Pulmonary artery endothelial cell (primary cell): ENCODE measurements around the gene EHMT1. TPM values are rescaled to one million over a fixed set of nuclear protein-coding genes. Genes with fewer than 3 reads are reported as not detected.

ENCODE experiments used
- DNase-seq: peaks from one replicate; pipeline ENCODE4 v3.0.0-alpha.2; 2011; ENCODE audit warnings: low read depth, low spot score
- total RNA-seq: library from RNA; depleted of rRNA; stranded (reverse); fragments of >200 nt; gene quantifications from 2 replicates; pipeline ENCODE4 v1.2.3, GENCODE V29; 2014

The EHMT1 gene
- total RNA-seq, 1 donor from 2014 or later: 68.3 TPM

DNA sequence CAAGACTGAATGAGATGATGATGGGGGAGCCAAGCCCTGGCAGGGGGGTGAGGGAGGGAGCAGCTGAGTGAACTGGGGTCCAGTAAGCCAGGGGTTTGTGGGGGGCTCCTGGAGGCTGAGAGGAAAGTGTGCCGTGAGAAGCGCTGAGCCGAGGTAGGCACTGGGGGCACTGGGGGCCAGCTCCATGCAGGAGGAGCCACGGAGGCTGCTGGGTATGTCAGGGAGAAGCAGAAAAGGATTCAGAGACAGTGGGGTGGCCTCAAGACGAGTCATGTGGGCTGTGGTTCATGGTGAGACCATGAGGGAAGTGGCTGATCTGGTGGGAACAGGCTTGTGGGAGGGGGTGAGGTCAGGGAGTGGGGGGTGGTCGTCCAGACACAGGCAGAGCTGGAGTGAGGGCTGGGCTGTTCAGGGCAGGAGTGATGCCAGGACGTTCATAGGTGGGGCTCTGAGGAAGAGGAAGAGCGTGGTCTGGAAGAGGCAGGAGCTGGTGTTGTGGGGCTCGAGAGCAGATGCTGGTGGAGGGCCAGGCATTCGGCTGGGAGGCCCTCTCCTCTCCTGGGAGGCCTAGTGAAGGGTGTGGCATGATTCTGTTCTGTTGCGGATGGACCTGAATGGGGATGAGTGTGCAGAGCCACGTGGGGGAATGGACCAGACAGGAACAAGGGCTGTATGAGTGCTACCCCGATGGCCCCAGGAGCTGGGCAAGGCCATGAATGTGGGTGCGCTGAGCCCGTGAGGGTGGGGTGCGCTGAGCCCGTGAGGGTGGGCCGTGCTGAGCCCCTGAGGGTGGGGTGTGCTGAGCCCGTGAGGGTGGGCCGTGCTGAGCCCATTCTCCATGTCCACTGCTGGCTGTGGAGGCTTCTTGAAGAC, 166.1 kb downstream of the EHMT1 start:
- DNase-seq: no peak

DNA sequence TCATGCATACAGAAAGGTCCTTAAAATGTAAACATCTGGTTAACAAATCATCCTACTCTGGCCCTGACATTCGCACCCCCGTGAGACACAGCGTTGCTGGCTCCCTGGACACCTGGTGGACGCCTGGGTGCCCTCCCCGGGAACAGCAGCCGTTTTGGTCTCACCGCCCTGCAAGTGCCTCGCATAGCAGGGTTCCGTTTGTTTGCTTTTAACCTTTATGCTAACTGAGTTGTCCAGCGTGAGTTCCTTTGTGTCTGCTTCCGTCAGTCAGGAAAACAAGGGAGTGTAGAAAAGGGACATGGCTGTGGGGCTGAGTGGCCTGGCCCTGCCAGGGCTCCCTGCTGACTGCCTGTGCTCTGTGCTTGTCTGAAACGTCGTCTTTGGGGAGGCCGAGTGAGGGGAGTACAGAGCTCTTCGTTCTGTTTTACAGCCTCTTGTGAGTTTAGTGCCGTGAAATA, 166.9 kb downstream of the EHMT1 start:
- DNase-seq: no peak

DNA sequence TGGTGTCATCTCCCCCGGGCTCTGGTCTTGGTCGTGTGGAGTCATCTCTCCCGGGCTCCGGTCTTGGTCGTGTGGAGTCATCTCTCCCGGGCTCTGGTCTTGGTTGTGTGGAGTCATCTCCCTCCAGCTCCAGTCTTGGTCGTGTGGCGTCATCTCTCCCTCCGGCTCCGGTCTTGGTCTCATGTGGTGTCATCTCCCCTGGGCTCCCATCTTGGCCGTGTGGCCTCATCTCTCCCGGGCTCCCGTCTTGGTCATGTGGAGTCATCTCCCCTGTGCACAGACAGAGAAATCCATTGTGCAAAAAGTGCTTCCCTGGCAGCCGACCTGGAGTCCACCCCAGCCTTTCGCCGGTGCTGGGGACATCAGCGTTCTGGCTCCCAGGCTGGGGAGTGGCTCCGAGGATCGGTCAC, 167.7 kb downstream of the EHMT1 start:
- no peak for DNase-seq

DNA sequence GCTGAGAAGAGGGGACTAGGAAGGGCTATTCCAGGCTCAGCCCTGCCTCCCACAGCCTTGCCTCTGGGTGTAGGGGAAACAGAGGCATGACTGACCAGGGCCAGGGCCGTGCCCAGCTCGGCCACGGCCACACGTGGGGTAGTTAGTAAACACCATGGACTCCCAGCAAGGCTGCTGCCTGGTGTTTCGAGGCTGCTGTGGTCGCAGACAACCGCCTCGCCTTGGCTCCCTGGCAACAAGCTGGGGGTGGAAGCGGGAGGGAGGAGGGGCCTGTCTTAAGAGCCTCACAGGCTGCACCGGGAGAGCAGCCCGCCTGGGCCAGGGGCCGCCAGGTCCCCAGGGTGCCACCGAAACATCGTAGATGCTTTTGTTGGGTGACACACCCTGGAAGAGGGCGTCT, 168.6 kb downstream of the EHMT1 start:
- DNase-seq: no peak

DNA sequence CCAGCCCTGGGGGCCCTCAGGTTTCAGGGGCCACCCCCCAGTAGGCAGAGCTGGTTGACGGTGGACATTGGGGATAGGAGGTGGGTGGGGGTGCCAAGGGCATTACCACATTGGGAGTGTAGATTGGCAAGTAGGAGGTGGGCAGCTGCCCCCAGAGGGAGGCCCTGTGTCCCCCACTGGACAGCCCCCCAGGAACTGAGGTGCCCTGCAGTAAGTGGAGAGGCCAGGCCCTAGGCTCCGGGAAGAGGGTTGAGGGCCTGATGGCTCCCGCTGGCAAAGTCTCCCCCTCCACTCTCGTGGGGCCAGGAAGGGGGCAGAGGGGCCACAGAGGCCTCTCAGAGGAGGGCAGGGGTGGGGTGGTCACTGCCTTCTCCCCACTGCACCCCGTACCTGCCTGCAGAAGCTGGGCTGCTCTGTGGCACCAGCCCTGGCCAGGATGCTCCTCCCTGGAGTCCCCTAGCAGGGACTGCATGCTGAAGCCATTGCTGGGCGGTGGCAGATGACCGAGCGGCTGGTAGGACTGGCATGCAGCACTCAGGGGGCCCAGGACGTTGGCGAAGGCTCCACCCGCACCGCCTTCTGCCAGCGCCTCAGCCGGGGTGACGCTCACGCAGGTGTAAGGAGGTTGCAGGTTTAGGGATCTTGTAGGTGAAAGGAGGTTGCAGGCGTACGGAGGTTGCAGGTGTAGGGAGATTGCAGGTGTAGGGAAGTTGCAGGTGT, 169.1 kb downstream of the EHMT1 start:
- DNase-seq: no peak

DNA sequence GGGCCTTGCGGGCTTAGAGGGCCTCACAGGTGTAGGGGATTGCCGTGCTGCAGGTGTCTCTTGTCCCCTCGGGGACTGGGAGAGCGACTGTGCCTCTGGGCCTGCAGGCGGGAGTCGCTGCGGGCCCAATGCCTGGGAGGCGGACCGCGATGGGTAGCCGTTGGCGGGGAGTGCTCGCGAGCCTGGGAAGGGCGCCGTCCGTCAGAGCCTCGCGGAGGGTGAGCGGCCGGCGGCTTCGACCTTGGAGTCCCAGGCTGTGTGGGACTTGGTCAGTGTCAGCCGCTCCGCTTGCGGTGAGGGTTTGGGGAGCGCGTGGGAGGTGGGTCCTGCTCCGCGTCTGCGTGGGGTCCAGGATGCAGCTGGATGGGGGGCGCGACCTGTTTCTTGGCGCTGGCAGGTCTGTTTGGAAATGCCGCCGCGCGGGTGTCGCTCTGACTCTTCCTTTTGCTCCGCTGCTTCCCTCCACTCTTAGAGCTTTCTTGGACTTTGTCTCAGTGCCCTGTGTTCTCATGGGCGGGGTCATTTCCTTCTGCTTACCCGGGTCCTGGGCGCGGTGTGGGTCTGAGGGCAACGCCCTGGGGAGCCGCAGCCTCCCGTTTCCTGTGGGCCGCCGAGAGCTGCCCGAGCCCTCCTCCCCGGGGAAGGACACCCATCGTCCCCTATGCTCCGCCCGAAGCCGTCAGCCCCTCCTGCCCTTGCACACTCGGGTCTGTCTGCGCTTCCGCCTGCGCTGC, 169.9 kb downstream of the EHMT1 start:
- DNase-seq: no peak

DNA sequence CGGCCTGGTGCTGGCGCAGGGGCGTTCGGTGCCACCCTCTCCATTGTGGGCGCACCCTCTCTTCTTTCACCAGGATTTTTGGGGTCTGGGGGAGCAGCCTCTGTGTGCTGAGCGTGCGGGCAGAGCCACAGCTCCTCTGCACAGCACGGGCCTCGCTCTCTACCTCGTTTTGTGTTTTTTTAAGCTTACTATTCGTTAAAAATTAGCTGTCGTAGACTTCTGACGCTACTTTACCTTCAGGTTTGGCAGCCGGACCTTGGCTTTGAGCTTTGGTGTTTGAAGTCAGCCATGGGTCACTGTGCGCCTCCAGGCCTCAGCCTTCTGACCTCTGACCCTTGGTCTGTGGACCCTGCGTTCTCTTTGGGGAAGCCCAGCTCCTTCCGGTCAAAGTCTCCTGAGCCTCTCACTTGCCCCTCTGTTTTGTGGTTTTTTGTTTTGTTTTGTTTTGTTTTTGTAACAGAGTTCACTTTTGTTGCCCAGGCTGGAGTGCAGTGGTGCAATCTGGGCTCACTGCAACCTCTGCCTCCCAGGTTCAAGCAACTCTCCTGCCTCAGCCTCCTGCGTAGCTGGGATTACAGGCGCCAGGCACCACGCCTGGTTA, 170.6 kb downstream of the EHMT1 start:
- no peak for DNase-seq

DNA sequence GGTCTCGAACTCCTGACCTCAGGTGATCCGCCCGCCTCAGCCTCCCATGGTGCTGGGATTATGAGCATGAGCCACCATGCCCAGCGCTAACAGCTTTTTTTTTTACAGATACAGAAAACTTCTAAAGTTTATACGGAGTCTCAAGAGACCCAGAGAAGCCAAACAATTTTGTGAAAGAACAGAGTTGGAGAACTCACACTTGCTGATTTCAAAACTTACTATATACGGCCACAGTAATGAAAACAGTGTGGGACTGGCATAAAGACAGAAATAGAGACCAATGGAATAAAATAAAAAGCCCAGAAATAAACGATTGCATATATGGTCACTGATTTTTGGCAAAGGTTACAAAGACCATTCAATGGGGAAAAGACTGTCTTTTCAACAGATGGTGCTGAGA, 173.1 kb downstream of the EHMT1 start:
- DNase-seq: no peak

DNA sequence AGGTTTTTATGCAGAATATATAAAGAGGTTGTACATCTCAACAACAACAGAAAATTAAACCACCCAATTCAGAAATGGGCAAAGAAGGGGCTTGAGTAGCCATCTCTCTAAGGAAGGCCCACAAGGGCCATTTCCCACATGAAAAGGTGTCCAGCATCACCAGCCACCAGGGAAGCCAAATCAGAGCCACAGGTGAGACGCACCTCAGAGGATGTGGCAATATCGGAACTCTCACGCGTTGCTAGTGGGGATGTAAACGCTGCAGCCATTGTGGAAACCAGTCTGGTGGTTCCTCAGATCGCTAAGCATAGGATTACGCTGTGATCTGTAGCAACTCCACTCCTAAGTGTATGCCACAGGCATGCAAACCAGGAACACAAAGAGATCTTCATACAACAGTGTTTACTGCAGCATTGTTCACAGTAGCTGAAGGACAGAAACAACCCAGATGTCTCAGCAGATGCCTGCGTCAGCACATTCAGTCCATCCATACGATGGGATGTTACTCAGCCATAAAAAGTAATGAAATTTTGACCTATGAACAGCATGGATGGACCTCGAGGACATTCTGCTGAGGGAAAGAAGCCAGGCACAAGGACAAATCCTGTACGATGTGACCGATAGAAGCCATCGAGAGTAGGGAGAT, 174.5 kb downstream of the EHMT1 start:
- no peak for DNase-seq

DNA sequence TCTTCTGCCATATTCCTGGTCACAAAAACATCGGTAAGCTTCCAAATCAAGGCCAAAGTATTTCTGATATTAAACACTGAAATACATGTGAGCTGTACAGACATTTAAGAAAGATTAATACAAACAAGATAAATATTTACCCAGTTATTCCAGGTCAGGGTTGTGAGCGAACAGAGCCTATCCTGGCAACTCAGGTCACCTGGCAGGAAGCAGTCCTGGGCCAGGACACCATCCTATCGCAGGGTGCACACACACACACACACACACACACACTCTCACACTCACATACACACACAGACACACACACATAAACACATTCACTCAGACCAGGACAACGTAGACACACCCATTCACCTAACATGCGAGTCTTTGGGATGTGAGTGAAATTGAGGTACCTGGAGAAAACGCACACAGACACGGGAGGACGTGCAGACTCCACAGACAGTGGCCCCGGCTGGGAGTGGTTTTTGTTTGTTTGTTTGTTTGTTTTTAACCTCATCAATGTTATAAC, 176.4 kb downstream of the EHMT1 start:
- no peak for DNase-seq

DNA sequence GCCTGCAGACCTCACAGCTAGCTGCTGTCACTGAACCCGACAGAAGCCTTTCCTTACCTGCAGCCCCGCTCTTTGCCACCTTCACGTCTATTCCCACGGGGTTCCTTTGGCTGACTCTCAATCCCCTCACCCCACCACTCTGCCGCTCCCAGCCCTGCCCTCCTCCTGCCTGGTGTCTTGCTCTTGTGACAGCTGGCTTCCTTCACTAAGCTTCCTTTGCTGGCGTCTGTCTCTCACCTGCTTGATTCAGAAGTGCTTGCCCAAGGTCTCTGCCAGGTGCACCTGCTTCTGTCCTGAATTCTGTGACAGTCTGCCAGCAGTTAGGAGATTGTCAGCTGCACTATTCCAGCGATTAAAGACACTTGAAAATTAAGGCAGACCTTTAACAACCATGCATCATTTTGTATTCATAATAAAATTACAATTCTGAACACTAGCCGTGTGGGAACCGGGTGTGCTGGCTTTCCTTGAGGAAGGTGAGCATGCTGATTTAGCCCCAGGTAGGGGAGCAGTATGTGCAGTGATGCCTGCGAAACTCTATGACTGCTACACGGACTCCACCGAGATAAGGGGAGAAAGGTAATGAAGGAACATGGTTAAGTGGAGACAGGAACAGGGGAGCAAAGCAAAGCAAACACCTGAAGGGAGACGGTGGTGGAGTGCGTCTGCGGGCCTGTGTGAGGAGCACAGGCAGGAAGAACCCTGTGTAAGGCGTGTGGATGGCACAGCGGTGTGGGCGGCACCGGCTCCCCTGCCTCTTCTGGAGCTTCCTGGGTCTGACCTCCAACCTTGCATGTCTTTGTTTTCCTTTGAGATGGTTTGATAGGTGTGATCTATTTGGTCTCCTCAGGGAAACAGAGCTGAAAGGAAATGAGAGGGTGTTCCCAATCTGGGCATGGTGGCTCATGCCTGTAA, 178.7 kb downstream of the EHMT1 start:
- DNase-seq: no peak

DNA sequence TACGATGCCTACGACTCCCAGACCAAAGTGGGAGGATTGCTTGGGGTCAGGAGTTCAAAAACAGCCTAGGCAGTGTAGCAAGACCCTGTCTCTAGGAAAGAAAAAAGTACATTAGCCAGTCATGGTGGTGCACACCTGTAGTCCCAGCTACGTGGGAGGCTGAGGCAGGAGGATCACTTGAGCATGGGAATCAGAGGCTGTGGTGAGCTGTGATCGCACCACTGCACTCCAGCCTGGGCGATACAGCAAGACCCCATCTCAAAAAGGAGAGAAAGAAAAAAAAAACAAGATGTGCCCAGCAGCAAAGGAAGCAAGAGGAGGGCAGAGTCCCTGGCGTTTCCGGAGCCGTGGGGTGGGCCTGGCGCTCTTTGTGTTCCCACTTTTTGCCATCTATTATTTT, 179.3 kb downstream of the EHMT1 start:
- DNase-seq: no peak

DNA sequence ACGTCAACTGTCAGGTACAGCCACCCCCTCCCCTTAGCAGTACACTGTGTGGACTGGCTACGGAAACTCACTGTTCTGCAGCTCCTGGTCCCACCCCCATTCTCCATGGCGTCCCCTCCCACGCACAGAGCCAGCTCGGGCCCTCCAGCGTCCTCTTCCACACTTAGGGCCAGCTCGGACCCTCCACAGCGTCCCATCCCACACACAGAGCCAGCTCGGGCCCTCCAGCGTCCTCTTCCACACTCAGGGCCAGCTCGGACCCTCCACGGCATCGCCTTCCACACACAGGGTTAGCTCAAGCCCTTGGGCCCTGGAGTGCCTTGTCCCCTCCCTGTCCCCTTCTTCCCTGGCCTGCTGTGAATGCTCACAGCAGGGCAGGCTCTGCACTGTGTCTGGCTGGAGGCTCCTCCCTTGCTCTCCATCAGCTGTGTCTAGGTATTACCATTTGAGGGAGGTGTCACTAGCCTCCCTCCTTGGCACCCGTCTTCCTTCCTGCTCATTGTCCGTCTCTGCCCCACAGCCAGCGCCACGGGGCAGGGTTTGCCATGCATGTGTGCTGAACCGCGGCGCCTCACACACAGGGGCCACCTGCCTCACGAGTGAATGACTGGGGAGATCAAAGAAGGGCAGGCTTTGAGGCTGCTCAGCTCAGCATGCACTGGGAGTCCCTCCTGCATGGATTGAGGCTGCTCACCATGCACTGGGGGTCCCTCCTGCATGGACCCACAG, 180.3 kb downstream of the EHMT1 start:
- no peak for DNase-seq

DNA sequence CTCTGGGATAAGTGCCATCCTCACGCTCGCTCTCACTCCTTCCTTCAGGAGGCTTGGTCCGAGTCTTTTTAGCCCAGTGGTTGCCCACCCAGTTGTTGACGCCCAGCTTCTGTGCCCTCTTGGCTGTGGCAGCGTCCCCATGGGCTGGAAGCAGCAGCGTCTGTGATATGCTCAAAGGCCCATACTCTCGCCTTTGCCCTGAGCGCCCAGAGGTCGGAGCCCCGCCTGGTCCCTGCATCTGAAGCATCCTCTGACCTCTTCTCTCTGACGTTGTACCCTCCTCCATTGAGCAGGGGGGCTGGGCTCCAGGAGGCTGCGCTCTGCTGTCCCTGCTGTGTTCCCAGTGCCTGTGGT, 180.8 kb downstream of the EHMT1 start:
- no peak for DNase-seq

DNA sequence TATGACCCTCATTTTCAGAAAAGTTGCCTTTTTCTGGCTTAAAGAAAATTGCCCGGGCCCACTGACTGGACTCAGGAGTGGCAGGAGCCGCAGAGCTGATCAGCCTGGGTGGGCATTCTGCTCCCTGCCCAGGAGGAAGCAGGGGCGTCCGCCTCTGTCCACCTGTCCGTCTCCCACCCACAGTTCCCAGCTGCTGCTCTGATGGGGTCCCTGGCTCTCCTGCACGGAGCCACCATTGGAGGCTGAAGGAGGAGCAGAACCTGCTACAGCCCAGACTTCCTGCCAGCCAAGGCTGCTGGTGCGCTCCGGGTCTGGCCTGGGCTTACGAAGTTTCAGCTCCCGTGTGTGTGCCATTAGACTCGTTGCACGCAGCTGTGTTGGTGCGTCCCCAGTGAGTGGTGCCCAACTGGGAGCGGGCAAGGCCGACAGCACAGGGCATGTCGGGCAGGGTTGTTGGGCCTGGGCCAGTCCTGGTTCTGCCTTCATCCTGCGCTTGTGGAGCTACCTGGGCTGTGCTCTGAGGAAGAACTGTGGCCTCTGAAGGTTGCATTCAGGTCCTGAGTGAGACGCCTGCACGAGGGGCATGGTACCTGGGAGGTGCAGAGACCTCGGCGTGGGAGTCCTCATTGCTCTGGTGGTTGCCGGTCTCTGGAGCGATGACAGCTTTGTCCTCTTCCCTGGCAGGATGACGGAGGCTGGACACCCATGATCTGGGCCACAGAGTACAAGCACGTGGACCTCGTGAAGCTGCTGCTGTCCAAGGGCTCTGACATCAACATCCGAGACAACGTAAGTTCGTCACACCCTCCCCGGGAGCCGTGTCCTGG, 181.6 kb downstream of the EHMT1 start:
- DNase-seq: no peak

DNA sequence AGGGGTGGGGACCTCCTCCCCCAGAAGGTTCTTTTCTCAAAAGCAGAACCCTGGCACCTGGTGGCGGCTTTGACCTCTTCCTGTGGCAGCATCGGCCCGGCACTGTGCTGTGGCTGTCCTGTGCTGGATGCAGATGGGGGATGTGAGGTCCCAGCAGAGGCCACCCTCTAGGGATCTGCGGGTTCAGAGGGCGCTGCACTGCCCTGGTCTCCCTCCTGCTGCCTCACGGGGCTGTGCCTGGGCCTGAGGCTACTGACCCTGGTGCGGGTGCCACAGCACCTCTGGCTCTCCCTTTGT, 182.2 kb downstream of the EHMT1 start:
- no peak for DNase-seq

DNA sequence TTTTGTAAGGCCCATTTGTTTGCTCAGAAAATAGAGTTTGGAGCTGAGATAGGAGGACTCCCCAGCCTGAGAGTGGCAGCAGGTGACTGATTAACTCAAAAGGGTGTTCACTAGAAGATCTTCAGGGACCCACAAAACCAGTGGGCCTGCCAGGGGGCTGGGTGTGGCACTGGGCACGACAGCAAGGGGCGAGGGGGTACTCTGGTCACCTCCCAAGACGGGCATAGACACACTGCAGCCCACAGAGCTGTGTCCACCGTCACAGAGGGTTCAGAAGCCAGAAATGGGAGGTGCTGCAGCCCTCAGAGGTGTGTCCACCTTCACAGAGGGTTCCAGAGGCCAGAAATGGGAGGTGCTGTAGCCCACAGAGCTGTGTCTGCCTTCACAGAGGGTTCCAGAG, 183.2 kb downstream of the EHMT1 start:
- no peak for DNase-seq

DNA sequence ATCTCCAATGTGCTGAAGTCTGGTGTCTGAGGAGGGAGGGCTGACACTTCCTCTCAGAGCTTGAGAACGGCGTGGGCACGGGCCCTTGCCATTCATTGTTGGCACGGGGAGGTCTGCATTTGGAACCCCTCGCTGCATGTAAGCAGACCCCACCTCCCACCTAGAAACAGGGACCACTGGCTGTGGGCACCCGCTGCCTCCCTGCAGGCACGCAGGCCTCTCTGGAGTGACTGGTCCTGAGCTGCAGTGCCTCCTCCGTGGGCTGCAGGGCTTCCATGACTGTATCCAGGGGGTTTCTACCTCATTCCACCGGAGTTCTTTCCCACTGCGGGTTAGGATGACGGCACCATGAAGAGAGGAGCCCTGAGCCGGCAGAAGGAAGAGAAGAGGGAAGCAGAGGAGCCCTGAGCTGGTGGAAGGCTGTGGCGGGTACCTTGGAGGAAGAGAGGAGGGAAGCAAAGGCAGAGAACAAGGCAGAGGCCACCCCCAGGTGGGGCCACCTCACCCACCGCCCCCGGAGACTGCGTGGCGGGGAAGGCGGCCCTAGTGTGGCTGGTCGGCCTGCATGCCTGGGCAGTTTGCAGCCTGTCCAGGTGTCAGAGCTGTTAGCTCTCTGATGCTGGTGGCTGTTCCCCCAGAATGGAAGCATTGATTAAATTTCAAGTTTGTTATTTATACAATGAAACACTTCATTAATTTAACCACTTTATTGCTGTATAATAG, 183.9 kb downstream of the EHMT1 start:
- DNase-seq: no peak
